Measurements from ENCODE around the gene GPR75.
"Not testable (repeated sequence)": the region's sequence is repeated elsewhere in the genome, so short reads cannot be mapped to it uniquely, and the experiment has no call there.

GPR75 gene

DNA sequence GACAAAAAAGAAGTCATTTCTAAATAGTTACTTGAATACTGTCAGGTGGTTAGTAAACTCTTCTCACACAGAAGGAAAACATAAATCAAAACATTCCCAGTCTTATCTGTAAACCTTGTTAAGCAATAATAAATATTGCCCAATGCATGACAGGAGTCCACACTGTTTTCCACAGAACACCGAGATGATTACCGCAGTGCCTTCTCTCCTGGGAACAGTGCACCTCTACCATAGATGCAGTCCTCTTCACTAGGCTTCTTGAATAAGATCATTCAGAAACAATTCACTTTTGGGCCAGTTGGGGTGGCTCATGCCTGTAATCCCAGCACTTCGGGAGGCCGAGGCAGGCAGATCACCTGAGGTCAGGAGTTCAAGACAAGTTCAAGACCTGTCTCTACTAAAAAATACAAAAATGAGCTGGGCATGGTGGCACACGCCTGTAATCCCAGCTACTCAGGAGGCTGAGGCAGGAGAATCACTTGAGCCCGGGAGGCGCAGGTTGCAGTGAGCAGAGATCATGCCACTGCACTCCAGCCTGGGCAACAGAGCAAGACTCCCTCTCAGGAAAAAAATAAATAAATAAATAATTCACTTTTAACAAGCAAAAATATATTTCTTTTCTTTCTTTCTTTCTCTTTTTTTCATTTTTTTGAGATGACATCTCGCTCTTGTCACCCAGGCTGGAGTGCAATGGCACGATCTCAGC lies 8.6 kb downstream of the GPR75 start:
- DNase-seq: not testable (repeated sequence)

DNA sequence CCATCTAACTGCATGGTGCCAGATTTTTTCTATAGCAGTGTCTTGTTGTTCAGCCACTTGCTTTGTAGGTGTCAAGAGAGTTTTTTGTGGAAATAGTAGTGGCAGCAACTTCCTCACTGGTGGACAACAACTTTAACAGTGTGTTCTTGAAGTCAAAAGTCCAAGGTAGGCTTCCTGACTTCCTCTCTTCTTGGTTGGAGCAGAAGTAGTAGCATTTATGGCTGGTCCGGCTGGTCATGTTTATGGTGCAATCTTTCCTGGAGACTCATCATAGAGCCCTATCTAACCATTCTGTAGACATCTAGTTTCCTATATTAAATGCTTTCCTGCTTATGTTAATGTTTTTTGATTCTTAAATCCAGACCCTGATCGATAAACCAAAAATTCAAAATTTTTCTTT lies 11.7 kb downstream of the GPR75 start:
- DNase-seq: no peak

DNA sequence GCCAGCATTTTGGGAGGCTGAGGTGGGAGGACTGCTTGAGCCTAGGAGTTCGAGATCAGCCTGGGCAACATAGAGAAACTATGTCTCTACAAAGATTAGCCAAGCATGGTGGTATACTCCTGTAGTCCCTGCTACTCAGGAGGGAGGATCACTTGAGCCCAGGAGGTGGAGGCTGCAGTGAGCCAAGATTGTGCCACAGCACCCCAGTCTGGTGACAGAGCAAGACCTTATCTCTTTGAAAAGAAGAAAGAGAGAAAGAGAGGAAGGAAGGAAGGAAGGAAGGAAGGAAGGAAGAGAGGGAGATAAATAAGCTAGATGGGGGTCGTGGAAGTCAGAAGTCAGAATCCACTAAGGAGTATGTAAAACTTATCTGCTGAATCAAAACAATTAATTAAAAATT lies 16.2 kb downstream of the GPR75 start:
- no peak for DNase-seq

DNA sequence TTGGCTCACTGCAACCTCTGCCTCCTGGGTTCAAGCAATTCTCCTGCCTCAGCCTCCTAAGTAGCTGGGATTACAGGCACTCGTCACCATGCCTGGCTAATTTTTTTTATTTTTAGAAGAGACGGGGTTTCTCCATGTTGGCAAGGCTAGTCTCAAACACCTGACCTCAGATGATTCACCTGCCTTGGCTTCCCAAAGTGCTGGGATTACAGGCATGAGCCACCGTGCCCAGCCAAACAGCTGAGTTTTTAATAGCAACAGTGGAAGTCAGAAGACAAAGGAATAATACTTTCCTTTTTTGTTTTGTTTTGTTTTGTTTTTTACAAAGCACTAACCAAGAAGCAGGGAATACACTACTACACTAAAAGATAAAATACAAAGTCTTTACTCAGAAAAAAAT lies 16.9 kb downstream of the GPR75 start:
- DNase-seq: no peak

DNA sequence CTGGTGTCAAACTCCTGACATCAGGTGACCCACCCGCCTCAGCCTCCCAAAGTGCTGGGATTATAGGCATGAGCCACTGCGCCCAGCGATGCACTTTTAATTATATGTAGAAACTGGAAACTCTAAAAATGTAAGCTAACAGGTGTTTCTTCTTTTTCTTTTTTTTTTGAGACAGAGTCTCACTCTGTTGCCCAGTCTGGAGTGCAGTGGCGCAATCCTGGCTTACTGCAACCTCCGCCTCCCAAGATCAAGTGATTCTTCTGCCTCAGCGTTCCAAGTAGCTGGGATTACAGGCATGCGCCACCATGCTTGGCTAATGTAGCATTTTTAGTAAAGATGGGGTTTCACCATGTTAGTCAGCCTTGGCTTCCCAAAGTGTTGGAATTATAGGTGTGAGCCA lies 18.1 kb downstream of the GPR75 start:
- DNase-seq: not testable (repeated sequence)

DNA sequence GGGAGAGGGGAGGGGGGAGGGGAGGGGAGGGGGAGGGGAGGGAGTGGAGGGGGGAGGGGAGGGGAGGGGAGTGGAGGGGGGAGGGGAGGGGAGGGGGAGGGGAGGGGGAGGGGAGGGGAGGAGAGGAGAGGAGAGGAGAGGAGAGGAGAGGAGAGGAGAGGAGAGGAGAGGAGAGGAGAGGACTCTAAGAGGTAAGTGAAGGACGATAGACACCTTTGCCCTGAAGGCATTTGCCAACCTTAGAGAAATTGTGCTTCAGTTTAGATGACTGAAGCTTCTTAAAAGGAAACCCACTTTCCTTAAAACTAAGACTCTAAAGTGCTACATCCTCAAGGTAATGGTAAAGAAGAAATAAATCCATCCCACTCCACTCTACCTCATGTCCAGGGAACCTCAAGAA lies 19.2 kb downstream of the GPR75 start:
- no peak for DNase-seq

DNA sequence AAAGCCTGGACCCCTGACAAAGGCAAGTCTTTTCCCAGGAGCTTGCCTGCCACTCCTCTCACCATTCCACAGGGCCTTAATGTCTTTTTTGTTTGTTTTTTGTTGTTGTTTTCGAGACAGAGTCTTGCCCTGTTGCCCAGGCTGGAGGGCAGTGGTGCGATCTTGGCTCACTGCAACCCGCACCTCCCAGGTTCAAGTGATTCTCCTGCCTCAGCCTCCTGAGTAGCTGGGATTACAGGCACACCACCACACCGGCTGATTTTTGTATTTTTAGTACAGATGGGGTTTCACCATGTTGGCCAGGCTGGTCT lies 29.8 kb downstream of the GPR75 start:
- DNase-seq: not testable (repeated sequence)

DNA sequence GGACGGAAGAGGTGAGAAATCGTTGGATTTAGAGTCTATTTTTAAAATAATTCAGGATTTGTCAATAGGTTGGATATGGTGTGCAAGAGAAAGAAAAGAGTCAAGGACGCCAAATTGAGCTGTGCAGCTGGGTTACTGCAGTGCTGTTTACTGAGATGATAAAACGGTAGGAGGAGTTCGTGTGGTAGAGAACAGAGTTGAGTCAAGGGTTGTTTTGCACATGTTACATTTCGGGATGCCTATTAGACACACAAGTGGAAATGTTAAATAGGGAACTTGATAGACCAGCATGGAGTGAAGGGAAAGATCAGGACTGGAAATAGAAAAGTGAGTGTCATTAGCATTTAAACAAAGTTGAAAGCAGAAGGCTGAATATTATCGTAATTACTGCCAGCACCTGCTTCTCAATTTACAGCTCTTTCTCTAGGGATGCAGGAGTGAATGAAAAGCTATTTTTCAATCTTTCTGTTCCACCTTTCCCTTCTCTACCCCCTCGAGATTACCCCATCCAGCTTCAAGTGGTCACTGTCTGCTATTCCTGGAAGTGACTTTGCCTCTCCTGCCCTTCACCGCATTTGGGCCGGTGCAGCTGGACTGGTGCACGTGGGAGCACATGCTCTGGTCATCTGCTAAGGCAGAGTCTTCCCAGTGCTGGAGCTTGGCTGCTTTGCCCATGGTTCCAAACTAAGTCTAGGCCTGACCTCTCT lies 30.3 kb downstream of the GPR75 start:
- DNase-seq: no peak

DNA sequence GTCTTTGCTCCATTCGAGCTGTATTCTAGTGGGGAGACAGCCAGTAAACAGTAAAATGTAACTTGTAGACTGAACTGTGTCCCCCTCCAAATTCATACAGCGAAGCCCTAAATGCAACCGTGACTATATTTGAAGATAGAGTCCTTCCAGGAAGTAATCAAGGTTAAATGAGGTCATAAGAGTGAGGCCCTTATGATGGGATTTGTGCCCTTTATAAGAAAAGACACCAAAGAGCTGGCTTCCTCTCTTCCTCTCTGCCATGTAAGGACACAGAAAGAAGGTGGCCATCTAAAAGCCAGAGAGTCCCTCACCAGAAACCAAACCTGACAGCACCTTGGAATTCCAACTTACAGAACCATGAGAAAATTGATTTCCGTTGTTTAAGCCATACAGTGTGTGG lies 31.4 kb downstream of the GPR75 start:
- DNase-seq: no peak

DNA sequence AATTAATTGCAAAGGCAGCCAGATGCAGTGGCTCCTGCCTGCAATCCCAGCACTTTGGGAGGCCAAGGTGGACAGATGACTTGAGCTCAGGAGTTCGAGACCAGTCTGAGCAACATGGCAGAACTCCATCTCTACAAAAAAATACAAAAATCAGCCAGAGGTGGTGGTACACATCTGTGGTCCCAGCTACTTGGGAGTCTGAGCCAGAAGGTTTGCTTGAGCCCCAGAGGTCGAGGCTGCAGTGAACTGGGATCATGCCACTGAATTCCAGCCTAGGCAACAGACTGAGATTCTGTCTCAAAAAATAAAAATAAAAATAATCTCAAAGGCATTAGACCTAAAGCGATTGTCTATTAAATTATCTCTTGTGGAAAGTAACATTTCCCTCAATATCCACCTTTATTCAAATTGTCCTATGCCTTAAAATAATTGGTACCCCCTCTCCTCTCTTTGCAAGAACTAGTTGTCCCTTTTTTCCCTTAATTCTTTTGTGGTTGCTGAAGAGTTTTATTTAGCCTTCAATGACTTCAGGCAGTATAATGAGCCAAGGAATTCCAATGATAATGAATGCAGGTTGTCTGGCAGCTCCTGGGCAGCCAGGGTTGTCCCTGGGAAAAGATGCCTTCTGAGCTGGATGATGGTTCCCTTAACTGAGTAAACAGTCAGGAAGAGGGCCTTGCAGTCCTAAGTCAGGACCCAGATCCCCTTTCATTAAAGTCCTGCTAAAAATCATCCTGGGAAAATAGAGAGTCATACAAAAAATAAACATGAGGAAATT lies 32.2 kb downstream of the GPR75 start:
- DNase-seq: no peak

DNA sequence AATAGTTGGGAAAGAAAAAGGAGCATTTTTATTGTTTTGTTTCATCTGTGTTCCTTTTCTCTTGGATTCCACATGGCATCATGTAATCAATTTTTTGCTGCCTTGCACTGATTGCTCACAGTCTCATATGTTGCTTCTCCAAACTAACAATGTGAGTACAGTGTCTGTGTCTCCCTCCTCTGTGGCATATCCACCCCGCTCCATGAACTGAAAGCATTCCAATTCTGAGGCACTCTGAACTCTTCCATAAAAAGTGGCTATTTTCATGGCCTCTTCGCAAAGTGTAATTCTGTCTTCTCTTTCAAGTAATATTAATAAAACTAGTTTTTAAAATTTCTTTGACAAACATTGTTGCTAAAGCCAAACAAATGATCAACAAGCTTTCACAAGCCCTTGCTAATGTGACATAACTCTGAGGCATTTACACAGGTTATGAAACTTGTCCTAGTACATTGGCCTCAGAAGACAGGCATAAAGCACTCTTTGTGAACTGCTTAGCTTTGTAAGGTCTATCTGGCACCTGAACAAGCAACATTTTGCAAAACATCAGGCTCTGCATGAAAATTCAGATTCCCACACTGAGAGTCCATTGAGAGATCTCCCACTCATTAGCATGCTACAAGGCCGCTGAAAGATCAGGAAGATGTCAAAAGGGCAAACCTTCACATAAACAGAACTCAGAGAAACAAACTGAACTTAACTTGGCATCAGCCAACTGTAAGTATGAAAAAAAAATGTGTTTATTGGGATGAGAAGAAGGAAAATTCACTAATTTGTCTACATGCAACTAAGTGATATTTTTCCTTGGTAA lies 33.0 kb downstream of the GPR75 start:
- DNase-seq: no peak

DNA sequence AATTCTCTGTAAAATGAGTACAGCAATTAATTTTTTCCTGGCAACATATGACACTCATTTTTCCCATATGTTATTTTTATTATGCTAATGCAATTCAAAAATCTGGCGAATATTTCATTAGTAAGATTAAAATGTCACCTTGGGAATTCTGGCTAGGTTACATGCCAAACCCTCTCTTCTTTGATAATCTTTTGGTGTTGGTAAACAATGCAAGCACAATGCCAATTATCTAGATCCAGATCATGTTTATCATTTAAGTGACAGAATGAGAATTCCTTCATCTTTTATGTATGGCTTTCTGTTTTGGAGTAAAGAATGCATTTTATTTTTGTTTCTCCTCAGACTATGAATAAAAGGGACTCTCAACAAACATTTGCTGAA lies 33.7 kb downstream of the GPR75 start:
- DNase-seq: no peak

DNA sequence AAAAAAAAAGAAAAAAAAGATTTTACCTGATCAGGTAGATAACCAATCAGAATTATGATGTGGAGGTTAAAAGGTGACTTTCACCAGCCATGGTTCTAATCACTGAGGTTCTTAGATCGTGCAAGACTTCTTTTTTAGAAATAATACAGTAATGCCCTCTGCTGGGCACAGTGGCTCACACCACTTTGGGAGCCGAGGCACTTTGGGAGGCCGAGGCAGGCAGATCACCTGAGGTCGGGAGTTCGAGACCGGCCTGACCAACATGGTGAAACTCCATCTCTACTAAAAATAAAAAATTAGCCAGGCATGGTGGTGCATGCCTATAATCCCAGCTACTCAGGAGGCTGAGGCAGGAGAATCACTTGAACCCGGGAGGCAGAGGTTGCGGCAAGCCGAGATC lies 36.1 kb downstream of the GPR75 start:
- not testable (repeated sequence) for DNase-seq

DNA sequence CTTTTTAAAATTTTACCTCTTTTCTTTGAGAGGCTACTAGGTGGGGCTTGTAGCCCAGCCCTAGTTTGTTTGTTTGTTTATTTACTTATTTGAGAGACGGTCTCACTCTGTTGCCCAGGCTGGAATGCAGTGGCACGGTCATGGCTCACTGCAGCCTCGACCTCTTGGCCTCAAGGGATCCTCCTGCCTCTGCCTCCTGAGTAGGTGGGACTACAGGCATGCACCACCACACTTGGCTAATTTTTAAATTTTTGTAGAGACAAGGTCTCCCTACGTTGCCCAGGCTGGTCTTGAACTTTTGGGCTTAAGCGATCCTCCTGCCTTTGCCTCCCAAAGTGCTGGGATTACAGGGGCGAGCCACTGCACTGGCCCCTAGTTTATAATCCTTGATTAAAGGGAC lies 38.0 kb downstream of the GPR75 start:
- no peak for DNase-seq

DNA sequence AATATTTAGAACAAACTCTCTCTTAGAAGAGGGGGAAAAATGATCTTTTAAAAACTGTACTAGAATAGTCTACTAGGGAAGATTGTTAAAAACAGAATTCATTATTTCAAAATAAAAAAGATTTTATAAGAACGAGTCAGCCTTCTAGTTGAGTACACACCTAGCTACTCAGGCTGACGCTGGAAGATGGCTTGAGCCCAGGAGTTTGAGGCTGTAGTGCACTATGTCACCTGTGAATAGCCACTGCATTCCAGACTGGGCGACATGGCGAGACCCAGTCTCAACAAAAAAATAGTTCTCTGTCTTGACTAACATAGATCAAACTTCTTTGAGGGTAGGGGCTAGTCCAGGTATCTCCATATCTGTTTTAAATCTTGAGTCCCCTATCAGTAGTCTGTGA lies 39.1 kb downstream of the GPR75 start:
- no peak for DNase-seq

DNA sequence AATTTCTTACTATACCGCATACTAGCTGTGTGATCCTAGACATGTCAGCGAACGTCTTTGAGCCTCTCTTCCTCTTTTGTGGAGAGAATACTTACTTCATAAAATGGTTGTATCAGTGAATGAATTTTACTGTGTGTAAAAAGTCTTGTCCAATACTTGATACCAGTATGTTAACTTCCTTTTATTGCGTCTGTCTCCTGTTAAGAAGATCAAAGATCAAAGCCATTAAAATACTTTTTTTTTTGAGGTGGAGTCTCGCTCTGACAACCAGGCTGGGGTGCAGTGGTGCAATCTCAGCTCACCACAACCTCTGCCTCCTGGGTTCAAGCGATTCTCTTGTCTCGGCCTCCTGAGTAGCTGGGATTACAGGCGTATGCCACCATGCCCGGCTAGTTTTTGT lies 39.7 kb downstream of the GPR75 start:
- DNase-seq: no peak

DNA sequence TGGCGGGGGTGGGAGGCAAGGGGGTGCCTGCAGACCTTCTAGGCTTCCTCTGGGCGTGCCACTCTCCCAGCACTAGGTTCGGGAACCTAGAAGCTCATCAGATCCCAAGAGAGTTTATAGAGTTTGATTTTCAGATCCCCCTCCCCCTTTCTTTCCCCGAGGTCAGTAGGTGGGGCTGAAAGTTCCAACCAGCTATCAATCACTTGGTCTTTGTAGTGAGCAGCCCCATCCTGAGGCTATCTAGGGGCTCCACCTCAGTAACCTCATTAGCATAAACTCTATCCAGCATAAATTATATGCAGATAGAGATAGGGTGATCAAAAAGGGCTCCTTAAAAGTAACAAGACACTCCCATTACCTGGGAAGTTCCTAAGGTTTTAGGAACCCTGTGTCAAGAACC lies 40.1 kb downstream of the GPR75 start:
- no peak for DNase-seq

DNA sequence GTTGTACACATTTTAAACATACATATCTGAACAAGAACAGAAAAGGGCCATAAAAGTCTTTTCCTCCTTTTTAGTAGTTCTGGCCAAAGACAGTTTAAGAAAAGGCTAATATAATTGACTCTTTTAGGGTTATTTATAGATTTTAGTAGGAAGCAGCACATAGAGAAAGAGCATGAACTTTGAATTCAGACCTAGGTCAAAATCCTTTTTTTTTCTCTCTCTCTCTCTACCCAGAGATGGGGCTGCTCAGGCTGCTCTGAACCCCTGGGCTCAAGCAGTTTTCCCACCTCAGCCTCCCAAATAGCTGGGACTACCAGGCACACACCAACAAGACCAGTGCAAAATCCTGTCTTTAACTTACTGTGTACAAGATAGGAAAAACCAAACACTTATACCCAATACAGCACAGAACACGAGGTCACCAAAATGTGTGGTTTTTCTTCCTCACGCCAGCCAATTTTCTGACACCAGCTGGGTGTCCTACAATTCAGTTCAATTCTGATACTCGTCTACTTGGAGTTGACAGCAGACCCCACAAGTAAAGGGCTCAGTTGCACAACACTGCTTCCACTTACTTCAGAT lies 40.8 kb downstream of the GPR75 start:
- no peak for DNase-seq

DNA sequence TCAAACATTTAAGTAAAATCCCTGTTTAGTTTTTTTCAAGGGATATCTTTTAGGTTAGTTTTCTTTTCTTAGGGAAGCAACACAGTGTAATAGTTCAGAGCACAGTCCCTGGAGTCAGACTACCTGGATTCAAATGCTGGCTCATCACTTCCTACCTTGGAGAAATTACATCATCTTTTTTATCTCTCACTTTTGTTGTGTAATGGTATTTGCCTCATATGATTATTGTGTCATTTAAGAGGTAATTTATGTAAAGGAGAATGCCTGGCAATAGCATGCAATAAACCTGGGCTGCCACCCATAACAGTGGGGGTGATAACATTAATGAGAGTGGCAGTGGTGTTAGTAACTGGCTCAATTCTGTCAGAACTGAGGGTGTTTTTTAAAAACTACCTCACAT lies 46.6 kb downstream of the GPR75 start:
- no peak for DNase-seq

DNA sequence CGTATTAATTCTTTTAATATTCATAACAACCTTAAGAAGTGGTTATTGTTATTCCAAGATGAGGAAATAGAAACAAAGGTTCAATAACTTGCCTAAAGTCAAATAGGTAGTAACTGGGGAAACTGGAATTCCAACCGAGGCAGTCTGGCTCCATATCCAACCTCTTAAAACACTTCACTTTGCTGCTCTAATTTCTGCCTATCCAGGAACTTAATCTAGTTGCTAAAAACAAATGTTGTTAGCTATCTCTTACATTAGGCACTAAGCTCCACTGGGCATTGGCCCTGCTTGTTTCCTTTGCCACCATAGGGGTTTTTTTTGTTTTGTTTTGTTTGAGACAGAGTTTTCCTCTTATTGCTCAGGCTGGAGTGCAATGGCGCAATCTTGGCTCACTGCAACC lies 48.2 kb downstream of the GPR75 start:
- no peak for DNase-seq
